HUES6 (cell line): Measurements from ENCODE around the gene WFIKKN2.

Experiments
- H3K27ac ChIP-seq: 2 replicates; pipeline ENCODE4 v1.7.0; 2013; ENCODE audit warnings: low read depth, mild to moderate bottlenecking, low read length, inconsistent platforms
- H3K27me3 ChIP-seq: 2 replicates; pipeline ENCODE4 v1.6.1; 2013; ENCODE audit warnings: low read length; ENCODE audit not compliant: control insufficient read depth, insufficient read depth
- H3K36me3 ChIP-seq: 2 replicates; pipeline ENCODE4 v1.6.1; 2013; ENCODE audit warnings: low read length; ENCODE audit not compliant: control insufficient read depth, insufficient read depth
- H3K4me1 ChIP-seq: 2 replicates; pipeline ENCODE4 v1.6.1; 2013; ENCODE audit warnings: low read length; ENCODE audit not compliant: control insufficient read depth, insufficient read depth
- H3K4me3 ChIP-seq: 2 replicates; pipeline ENCODE4 v1.5.1; 2013; ENCODE audit warnings: low read depth, low read length
- H3K9ac ChIP-seq: one replicate; pipeline ENCODE4 v1.6.1; 2013; ENCODE audit warnings: mild to moderate bottlenecking, low read length
- H3K9me3 ChIP-seq: 2 replicates; pipeline ENCODE4 v1.6.1; 2013; ENCODE audit warnings: low read depth, low read length; ENCODE audit not compliant: control insufficient read depth, insufficient read depth

Gene WFIKKN2

GRCh38 chr17:50882851-50883250, 47.5 kb downstream of the WFIKKN2 start:
- Histone ChIP-seq H3K36me3 (no peaks in the 10 kb centered on the region), H3K9ac (no peak overlapping the region), H3K27me3 (no peaks in the 10 kb centered on the region), H3K4me3 (no peak overlapping the region), H3K4me1 (peaks cover 18% of the 10 kb centered on the region), H3K27ac (no peak overlapping the region), H3K9me3 (0 out of 2 replicates have a peak, but pooled peaks cover 4% of the 10 kb centered on the region)

- no peak overlapping the region for H3K4me3 ChIP-seq
- 0 out of 2 replicates have a peak, but pooled peaks cover 4% of the 10 kb centered on the region for H3K9me3 ChIP-seq
- no peak overlapping the region for H3K9ac ChIP-seq
- H3K27ac ChIP-seq = no peak overlapping the region
- no peaks in the 10 kb centered on the region for H3K36me3 ChIP-seq
- H3K27me3 ChIP-seq = no peaks in the 10 kb centered on the region
- peaks cover 18% of the 10 kb centered on the region for H3K4me1 ChIP-seq
These were observed 48.6 kb downstream of the WFIKKN2 start for GRCh38 chr17:50883850-50884438.

- Histone ChIP-seq H3K27ac (no peak overlapping the region), H3K9ac (no peak overlapping the region), H3K9me3 (0 out of 2 replicates have a peak, but pooled peaks cover 4% of the 10 kb centered on the region), H3K27me3 (no peaks in the 10 kb centered on the region), H3K4me3 (no peak overlapping the region), H3K4me1 (peaks cover 22% of the 10 kb centered on the region), H3K36me3 (no peaks in the 10 kb centered on the region)
These were observed 49.3 kb downstream of the WFIKKN2 start for GRCh38 chr17:50884439-50885311.

GRCh38 chr17:50887705-50888245, 52.4 kb downstream of the WFIKKN2 start:
- Histone ChIP-seq H3K9ac (no peak overlapping the region), H3K27me3 (no peaks in the 10 kb centered on the region), H3K4me1 (peaks cover 37% of the 10 kb centered on the region), H3K9me3 (no peaks in the 10 kb centered on the region), H3K36me3 (no peaks in the 10 kb centered on the region), H3K27ac (no peak overlapping the region), H3K4me3 (no peak overlapping the region)

GRCh38 chr17:50889528-50890118, 54.2 kb downstream of the WFIKKN2 start:
- H3K4me1 ChIP-seq = peaks cover 37% of the 10 kb centered on the region
- no peak overlapping the region for H3K4me3 ChIP-seq
- H3K27ac ChIP-seq = no peak overlapping the region
- no peaks in the 10 kb centered on the region for H3K36me3 ChIP-seq
- H3K27me3 ChIP-seq = no peaks in the 10 kb centered on the region
- no peaks in the 10 kb centered on the region for H3K9me3 ChIP-seq
- H3K9ac ChIP-seq = no peak overlapping the region

GRCh38 chr17:50890675-50891516, 55.5 kb downstream of the WFIKKN2 start:
- H3K27ac ChIP-seq = peak overlapping the region; percentile 1; the same call in 1 of the 2 replicates
- no peaks in the 10 kb centered on the region for H3K9me3 ChIP-seq
- peaks cover 34% of the 10 kb centered on the region for H3K4me1 ChIP-seq
- no peaks in the 10 kb centered on the region for H3K27me3 ChIP-seq
- no peak overlapping the region for H3K9ac ChIP-seq
- H3K36me3 ChIP-seq = no peaks in the 10 kb centered on the region
- H3K4me3 ChIP-seq = no peak overlapping the region

- no peaks in the 10 kb centered on the region for H3K36me3 ChIP-seq
- peak overlapping the region; percentile 1; the same call in 1 of the 2 replicates for H3K27ac ChIP-seq
- H3K4me1 ChIP-seq = peaks cover 34% of the 10 kb centered on the region
- no peak overlapping the region for H3K4me3 ChIP-seq
- no peak overlapping the region for H3K9ac ChIP-seq
- no peaks in the 10 kb centered on the region for H3K9me3 ChIP-seq
- no peaks in the 10 kb centered on the region for H3K27me3 ChIP-seq
These were observed 56.2 kb downstream of the WFIKKN2 start for GRCh38 chr17:50891577-50891989.
